GM23338 (cell line): ENCODE measurements around the gene MYBL2. TPM values are rescaled to one million over a fixed set of nuclear protein-coding genes. Genes with fewer than 3 reads are reported as not detected.

Experiments
- ATAC-seq: fragments of 200-7000 bp; cut with Tn5 transposase; 3 replicates; pipeline ENCODE4 v1.9.1; 2020
- DNase-seq: peaks from one replicate; pipeline ENCODE4 v3.0.0-alpha.2; 2015; ENCODE audit warnings: low spot score
- H2AFZ ChIP-seq: fragments of 200-600 bp; sonication (generic); 2 replicates; pipeline ENCODE4 v1.8.0; 2016; ENCODE audit warnings: antibody characterized with exemption, mild to moderate bottlenecking, moderate library complexity
- H3F3A ChIP-seq: fragments of 200-600 bp; sonication (generic); replicated peaks from 2 replicates; pipeline ENCODE4 v1.8.0; 2017; ENCODE audit warnings: antibody characterized with exemption, mixed run types, low read depth
- H3K27ac ChIP-seq: fragments of 200-600 bp; sonication (generic); 2 replicates; pipeline ENCODE4 v1.6.1; 2016; ENCODE audit warnings: low read depth
- H3K27me3 ChIP-seq: fragments of 200-600 bp; sonication (generic); 2 replicates; pipeline ENCODE4 v1.8.0; 2016; ENCODE audit warnings: mild to moderate bottlenecking, mixed run types, moderate library complexity; ENCODE audit not compliant: insufficient read depth
- H3K36me3 ChIP-seq: fragments of 200-600 bp; sonication (generic); 2 replicates; pipeline ENCODE4 v1.8.0; 2016; ENCODE audit warnings: mild to moderate bottlenecking; ENCODE audit not compliant: insufficient read depth
- H3K4me1 ChIP-seq: fragments of 200-600 bp; sonication (generic); 2 replicates; pipeline ENCODE4 v1.8.0; 2016; ENCODE audit warnings: mild to moderate bottlenecking, moderate library complexity; ENCODE audit not compliant: insufficient read depth
- H3K4me2 ChIP-seq: fragments of 200-600 bp; sonication (generic); 2 replicates; pipeline ENCODE4 v1.7.1; 2017; ENCODE audit warnings: mixed run types
- H3K4me3 ChIP-seq: fragments of 200-600 bp; sonication (generic); 2 replicates; pipeline ENCODE4 v1.6.1; 2016; ENCODE audit warnings: mixed run types
- H3K79me2 ChIP-seq: fragments of 200-600 bp; sonication (generic); replicated peaks from 2 replicates; pipeline ENCODE4 v1.8.0; 2017; ENCODE audit warnings: mild to moderate bottlenecking; ENCODE audit not compliant: insufficient read depth
- H3K9me2 ChIP-seq: fragments of 200-600 bp; sonication (generic); 2 replicates; pipeline ENCODE4 v1.8.0; 2017; ENCODE audit not compliant: insufficient read depth
- H4K20me1 ChIP-seq: fragments of 200-600 bp; sonication (generic); replicated peaks from 2 replicates; pipeline ENCODE4 v1.8.0; 2017; ENCODE audit warnings: mild to moderate bottlenecking; ENCODE audit not compliant: insufficient read depth
- H3K27ac Mint-ChIP-seq: 2 replicates; pipeline ENCODE4 v1.8.0; 2020; ENCODE audit warnings: inconsistent platforms, mild to moderate bottlenecking, moderate library complexity, mixed read lengths
- H3K27me3 Mint-ChIP-seq: 3 replicates; pipeline ENCODE4 v1.8.0; 2022; ENCODE audit warnings: low read depth, mild to moderate bottlenecking, moderate library complexity, mixed read lengths, inconsistent platforms; ENCODE audit not compliant: insufficient read depth, poor library complexity
- H3K36me3 Mint-ChIP-seq: 3 replicates; pipeline ENCODE4 v1.8.0; 2021; ENCODE audit warnings: low read depth, mild to moderate bottlenecking, inconsistent platforms, moderate library complexity, mixed read lengths
- H3K4me1 Mint-ChIP-seq: 3 replicates; pipeline ENCODE4 v1.8.0; 2020; ENCODE audit warnings: mild to moderate bottlenecking, inconsistent platforms, mixed read lengths
- H3K4me3 Mint-ChIP-seq: 3 replicates; pipeline ENCODE4 v1.8.0; 2021; ENCODE audit warnings: moderate library complexity, mild to moderate bottlenecking, inconsistent platforms, mixed read lengths
- H3K9me3 Mint-ChIP-seq: 3 replicates; pipeline ENCODE4 v1.8.0; 2020; ENCODE audit warnings: moderate library complexity, mild to moderate bottlenecking, inconsistent platforms, mixed read lengths
- CREB1 ChIP-seq: fragments of 250-450 bp; sonication (Bioruptor Pico); IDR thresholded peaks from 2 replicates; pipeline ENCODE4 v1.5.0; 2020; ENCODE audit warnings: low read depth, mild to moderate bottlenecking, moderate library complexity
- ETS1 ChIP-seq: IDR thresholded peaks from 2 replicates; pipeline ENCODE4 v1.6.1; 2016; ENCODE audit warnings: antibody characterized with exemption
- EZH2 ChIP-seq: fragments of 200-600 bp; sonication (generic); IDR thresholded peaks from one replicate; pipeline ENCODE4 v1.8.0; 2017; ENCODE audit warnings: antibody characterized with exemption, mild to moderate bottlenecking, low read depth; ENCODE audit not compliant: unreplicated experiment
- EZH2phosphoT487 ChIP-seq: fragments of 200-600 bp; sonication (generic); IDR thresholded peaks from one replicate; pipeline ENCODE4 v1.8.1; 2018; ENCODE audit warnings: antibody characterized with exemption; ENCODE audit not compliant: unreplicated experiment
- JUNB ChIP-seq: IDR thresholded peaks from one replicate; pipeline ENCODE4 v1.6.1; 2016; ENCODE audit warnings: antibody characterized with exemption; ENCODE audit not compliant: unreplicated experiment
- NANOG ChIP-seq: IDR thresholded peaks from 2 replicates; pipeline ENCODE4 v1.6.1; 2016; ENCODE audit warnings: antibody characterized with exemption, borderline replicate concordance
- POLR2AphosphoS5 ChIP-seq: IDR thresholded peaks from 2 replicates; pipeline ENCODE4 v1.6.1; 2016; ENCODE audit warnings: antibody characterized with exemption, low read depth
- STAT1 ChIP-seq: IDR thresholded peaks from one replicate; pipeline ENCODE4 v1.6.1; 2016; ENCODE audit warnings: antibody characterized with exemption; ENCODE audit not compliant: unreplicated experiment
- ZNF114 ChIP-seq: fragments of 250-450 bp; sonication (Bioruptor Pico); IDR thresholded peaks from 2 replicates; pipeline ENCODE4 v1.5.0; 2020; ENCODE audit warnings: mild to moderate bottlenecking, moderate library complexity
- ZNF331 ChIP-seq: fragments of 250-450 bp; sonication (Bioruptor Pico); IDR thresholded peaks from 2 replicates; pipeline ENCODE4 v1.5.0; 2020; ENCODE audit warnings: low read depth, mild to moderate bottlenecking, moderate library complexity
- polyA plus RNA-seq: library from polyadenylated mRNA; unstranded; fragments of >200 nt; fragmentation: Nextera tagmentation; extraction: Ambion mirVana; gene quantifications from 2 replicates; pipeline ENCODE4 v1.2.1, GENCODE V29; 2016
- total RNA-seq: library from RNA; depleted of rRNA; stranded (reverse); fragments of >200 nt; shearing (Covaris generic); gene quantifications from 2 replicates; pipeline ENCODE4 v1.2.3, GENCODE V29; 2014
- TF ChIP-seq, protein P1 (sequence below), 2 experiments: fragments of 200-600 bp in 1 of 2; sonication (generic) in 1 of 2; conservative IDR thresholded peaks; 2 replicates each; pipeline versions ENCODE4 v1.5.1 to v1.6.1; 2016 to 2017; ENCODE audit warnings: antibody characterized with exemption in 2 of 2, low read depth in 2 of 2, mild to moderate bottlenecking in 2 of 2, moderate library complexity in 1 of 2
- TF ChIP-seq, protein P2 (sequence below): fragments of 250-450 bp; sonication (Bioruptor Pico); IDR thresholded peaks from 2 replicates; pipeline ENCODE4 v1.5.0; 2020; ENCODE audit warnings: mild to moderate bottlenecking, moderate library complexity

MYBL2 gene
- total and polyA plus RNA-seq, 2 experiments from 2014 or later = 72.3 to 131 TPM

DNA sequence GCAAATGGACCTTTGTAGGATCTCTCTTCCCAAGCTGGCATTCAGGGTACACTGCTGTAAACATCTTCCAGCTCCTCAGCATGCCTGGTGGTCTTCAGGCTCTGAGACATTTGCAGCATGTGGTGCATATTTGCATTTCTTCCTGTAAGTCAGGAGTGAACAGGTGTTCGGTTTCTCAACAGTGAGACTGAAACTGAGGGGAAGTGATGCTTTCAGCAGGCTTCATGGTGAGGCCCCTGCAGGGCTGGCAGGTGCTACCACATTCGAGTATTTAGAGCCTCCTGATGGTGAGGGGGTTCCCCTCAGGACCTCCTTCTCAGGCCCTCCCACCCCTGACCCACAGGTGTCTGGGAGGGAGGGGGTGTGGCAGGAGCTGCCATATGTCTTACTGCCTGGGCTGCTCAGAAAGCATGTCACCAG, 15.1 kb downstream of the MYBL2 start:
- Mint-ChIP-seq H3K9me3 (peaks cover 3% of the 10 kb centered on the region; the same call in 1 of the 3 replicates), H3K4me3 (no peak overlapping the region), H3K27me3 (peaks cover 7% of the 10 kb centered on the region), H3K36me3 (peaks cover 54% of the 10 kb centered on the region), H3K27ac (no peak overlapping the region), H3K4me1 (peaks cover 9% of the 10 kb centered on the region; the same call in 2 of the 3 replicates)
- Histone ChIP-seq H3K4me2 (no peak overlapping the region), H3K27me3 (no peaks in the 10 kb centered on the region), H3K27ac (no peak overlapping the region), H3K9me2 (no peaks in the 10 kb centered on the region), H3K36me3 (peaks cover 3% of the 10 kb centered on the region), H2AFZ (no peak overlapping the region), H3K79me2 (peaks cover 38% of the 10 kb centered on the region), H4K20me1 (peaks cover 3% of the 10 kb centered on the region), H3K4me1 (no peaks in the 10 kb centered on the region), H3K4me3 (no peak overlapping the region), H3F3A (no peaks in the 10 kb centered on the region)
- DNase-seq (no peak), ATAC-seq (no peak)
- TF ChIP-seq ZNF114 (CRISPR knock-in tag) (no peak), JUNB (no peak), POLR2AphosphoS5 (no peak), ZNF331 (CRISPR knock-in tag) (no peak), NANOG (no peak)
- TF ChIP-seq, protein P1, sequence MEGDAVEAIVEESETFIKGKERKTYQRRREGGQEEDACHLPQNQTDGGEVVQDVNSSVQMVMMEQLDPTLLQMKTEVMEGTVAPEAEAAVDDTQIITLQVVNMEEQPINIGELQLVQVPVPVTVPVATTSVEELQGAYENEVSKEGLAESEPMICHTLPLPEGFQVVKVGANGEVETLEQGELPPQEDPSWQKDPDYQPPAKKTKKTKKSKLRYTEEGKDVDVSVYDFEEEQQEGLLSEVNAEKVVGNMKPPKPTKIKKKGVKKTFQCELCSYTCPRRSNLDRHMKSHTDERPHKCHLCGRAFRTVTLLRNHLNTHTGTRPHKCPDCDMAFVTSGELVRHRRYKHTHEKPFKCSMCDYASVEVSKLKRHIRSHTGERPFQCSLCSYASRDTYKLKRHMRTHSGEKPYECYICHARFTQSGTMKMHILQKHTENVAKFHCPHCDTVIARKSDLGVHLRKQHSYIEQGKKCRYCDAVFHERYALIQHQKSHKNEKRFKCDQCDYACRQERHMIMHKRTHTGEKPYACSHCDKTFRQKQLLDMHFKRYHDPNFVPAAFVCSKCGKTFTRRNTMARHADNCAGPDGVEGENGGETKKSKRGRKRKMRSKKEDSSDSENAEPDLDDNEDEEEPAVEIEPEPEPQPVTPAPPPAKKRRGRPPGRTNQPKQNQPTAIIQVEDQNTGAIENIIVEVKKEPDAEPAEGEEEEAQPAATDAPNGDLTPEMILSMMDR (conservative IDR thresholded peaks at IDR 0.05; ENCODE audit: low read depth in 2 of 2) = no peak

DNA sequence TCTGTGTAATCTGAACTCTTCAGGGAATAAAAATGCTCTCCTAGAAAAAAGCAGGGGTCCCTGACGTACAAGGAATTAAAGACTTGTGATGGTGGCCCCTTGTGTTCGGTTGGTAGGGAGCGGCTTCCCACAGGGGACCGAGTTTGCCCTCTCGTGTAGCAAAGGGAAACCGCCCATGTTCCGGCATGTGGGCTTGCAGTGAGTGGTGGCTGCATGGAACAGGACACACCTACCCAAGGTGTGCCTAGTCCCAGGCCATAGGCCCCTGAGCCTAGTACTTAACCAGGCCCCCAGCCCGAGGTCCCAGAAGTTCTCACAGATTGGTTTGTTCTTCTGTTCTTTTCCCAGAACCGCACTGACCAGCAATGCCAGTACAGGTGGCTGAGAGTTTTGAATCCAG, 15.5 kb downstream of the MYBL2 start:
- Histone ChIP-seq H3K4me2 (no peak overlapping the region), H3K4me1 (no peaks in the 10 kb centered on the region)
- DNase-seq = no peak
- no peak for TF ChIP-seq CREB1 (CRISPR knock-in tag)
- TF ChIP-seq EZH2 = no peak
- TF ChIP-seq ETS1 = no peak
- TF ChIP-seq, protein P2, sequence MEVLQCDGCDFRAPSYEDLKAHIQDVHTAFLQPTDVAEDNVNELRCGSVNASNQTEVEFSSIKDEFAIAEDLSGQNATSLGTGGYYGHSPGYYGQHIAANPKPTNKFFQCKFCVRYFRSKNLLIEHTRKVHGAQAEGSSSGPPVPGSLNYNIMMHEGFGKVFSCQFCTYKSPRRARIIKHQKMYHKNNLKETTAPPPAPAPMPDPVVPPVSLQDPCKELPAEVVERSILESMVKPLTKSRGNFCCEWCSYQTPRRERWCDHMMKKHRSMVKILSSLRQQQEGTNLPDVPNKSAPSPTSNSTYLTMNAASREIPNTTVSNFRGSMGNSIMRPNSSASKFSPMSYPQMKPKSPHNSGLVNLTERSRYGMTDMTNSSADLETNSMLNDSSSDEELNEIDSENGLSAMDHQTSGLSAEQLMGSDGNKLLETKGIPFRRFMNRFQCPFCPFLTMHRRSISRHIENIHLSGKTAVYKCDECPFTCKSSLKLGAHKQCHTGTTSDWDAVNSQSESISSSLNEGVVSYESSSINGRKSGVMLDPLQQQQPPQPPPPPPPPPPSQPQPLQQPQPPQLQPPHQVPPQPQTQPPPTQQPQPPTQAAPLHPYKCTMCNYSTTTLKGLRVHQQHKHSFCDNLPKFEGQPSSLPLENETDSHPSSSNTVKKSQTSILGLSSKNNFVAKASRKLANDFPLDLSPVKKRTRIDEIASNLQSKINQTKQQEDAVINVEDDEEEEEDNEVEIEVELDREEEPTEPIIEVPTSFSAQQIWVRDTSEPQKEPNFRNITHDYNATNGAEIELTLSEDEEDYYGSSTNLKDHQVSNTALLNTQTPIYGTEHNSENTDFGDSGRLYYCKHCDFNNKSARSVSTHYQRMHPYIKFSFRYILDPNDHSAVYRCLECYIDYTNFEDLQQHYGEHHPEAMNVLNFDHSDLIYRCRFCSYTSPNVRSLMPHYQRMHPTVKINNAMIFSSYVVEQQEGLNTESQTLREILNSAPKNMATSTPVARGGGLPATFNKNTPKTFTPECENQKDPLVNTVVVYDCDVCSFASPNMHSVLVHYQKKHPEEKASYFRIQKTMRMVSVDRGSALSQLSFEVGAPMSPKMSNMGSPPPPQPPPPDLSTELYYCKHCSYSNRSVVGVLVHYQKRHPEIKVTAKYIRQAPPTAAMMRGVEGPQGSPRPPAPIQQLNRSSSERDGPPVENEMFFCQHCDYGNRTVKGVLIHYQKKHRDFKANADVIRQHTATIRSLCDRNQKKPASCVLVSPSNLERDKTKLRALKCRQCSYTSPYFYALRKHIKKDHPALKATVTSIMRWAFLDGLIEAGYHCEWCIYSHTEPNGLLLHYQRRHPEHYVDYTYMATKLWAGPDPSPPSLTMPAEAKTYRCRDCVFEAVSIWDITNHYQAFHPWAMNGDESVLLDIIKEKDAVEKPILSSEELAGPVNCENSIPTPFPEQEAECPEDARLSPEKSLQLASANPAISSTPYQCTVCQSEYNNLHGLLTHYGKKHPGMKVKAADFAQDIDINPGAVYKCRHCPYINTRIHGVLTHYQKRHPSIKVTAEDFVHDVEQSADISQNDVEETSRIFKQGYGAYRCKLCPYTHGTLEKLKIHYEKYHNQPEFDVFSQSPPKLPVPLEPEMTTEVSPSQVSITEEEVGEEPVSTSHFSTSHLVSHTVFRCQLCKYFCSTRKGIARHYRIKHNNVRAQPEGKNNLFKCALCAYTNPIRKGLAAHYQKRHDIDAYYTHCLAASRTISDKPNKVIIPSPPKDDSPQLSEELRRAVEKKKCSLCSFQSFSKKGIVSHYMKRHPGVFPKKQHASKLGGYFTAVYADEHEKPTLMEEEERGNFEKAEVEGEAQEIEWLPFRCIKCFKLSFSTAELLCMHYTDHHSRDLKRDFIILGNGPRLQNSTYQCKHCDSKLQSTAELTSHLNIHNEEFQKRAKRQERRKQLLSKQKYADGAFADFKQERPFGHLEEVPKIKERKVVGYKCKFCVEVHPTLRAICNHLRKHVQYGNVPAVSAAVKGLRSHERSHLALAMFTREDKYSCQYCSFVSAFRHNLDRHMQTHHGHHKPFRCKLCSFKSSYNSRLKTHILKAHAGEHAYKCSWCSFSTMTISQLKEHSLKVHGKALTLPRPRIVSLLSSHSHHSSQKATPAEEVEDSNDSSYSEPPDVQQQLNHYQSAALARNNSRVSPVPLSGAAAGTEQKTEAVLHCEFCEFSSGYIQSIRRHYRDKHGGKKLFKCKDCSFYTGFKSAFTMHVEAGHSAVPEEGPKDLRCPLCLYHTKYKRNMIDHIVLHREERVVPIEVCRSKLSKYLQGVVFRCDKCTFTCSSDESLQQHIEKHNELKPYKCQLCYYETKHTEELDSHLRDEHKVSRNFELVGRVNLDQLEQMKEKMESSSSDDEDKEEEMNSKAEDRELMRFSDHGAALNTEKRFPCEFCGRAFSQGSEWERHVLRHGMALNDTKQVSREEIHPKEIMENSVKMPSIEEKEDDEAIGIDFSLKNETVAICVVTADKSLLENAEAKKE (CRISPR knock-in tag) = no peak
- no peak for TF ChIP-seq STAT1
- no peak for TF ChIP-seq JUNB
- no peak for TF ChIP-seq EZH2phosphoT487

More for the DNA sequence above, 15.5 kb downstream of the MYBL2 start:
- Histone ChIP-seq H3K27ac (no peak overlapping the region), H3F3A (no peaks in the 10 kb centered on the region), H3K9me2 (no peaks in the 10 kb centered on the region), H3K36me3 (peaks cover 4% of the 10 kb centered on the region), H3K79me2 (peaks cover 33% of the 10 kb centered on the region), H3K4me3 (no peak overlapping the region), H4K20me1 (no peaks in the 10 kb centered on the region; the same call in none of the 2 replicates), H3K27me3 (no peaks in the 10 kb centered on the region), H2AFZ (no peak overlapping the region)
- H3K9me3 Mint-ChIP-seq = no peaks in the 10 kb centered on the region
- H3K27me3 Mint-ChIP-seq = peaks cover 6% of the 10 kb centered on the region
- peaks cover 54% of the 10 kb centered on the region for H3K36me3 Mint-ChIP-seq
- H3K4me1 Mint-ChIP-seq = peaks cover 5% of the 10 kb centered on the region; the same call in 1 of the 3 replicates
- H3K4me3 Mint-ChIP-seq = no peak overlapping the region
- H3K27ac Mint-ChIP-seq = no peak overlapping the region
- no peak for ATAC-seq
